Uterus (tissue), 4 donors: ENCODE results near the gene CHCHD3. TPM values are rescaled to one million over a fixed set of nuclear protein-coding genes. Genes with fewer than 3 reads are reported as not detected.

Experiments used
- DNase-seq, 2 donors: peaks; one replicate each; pipeline ENCODE4 v3.0.0-alpha.2; 2019 to 2020
- H3K27ac ChIP-seq, 2 donors: fragments of 200-600 bp; sonication (generic); 1 replicate in 1 of 2; 2 replicates in 1 of 2; pipeline ENCODE4 v1.5.1; 2016 to 2018
- H3K27me3 ChIP-seq, 2 donors: fragments of 200-600 bp; sonication (generic); one replicate each; pipeline ENCODE4 v1.5.1; 2018 to 2019; ENCODE audit warnings: control low read depth in 1 of 2
- H3K36me3 ChIP-seq, 2 donors: fragments of 200-600 bp; sonication (generic); one replicate each; pipeline ENCODE4 v1.5.1; 2019; ENCODE audit warnings: control low read depth in 1 of 2
- H3K4me1 ChIP-seq, 2 donors: fragments of 200-600 bp; sonication (generic); one replicate each; pipeline ENCODE4 v1.5.1; 2018 to 2019; ENCODE audit warnings: control low read depth in 1 of 2
- H3K4me3 ChIP-seq, 2 donors: fragments of 200-600 bp; sonication (generic); 1 replicate in 1 of 2; 2 replicates in 1 of 2; pipeline ENCODE4 v1.5.1; 2018 to 2019; ENCODE audit warnings: mild to moderate bottlenecking in 1 of 2
- H3K9me3 ChIP-seq, 2 donors: fragments of 200-600 bp; sonication (generic); one replicate each; pipeline ENCODE4 v1.5.1; 2019; ENCODE audit warnings: control low read depth in 1 of 2
- POLR2A ChIP-seq, 2 donors: fragments of 450-650 bp; IDR thresholded peaks; one replicate each; pipeline ENCODE4 v1.6.1; 2016; ENCODE audit warnings: antibody characterized with exemption in 2 of 2, mild to moderate bottlenecking in 1 of 2, moderate library complexity in 1 of 2
- intact Hi-C: fragments of 100-400 bp; cut with DNase I; formaldehyde crosslinking; loops from one replicate; pipeline ENCODE4 v1.15.1; 2023; ENCODE audit warnings: low total_unique reads
- total RNA-seq, 4 donors: library from RNA; depleted of rRNA in 3 of 4; stranded (reverse); fragments of >200 nt in 3 of 4; gene quantifications; one replicate each; pipeline versions ENCODE4 v1.1.0 to v1.2.4, GENCODE V29; 2014 to 2023
- TF ChIP-seq, protein P1 (sequence below), 4 experiments: fragments of 200-600 bp in 2 of 4; fragments of 450-650 bp in 2 of 4; sonication (generic) in 2 of 4; IDR thresholded peaks; one replicate each; pipeline ENCODE4 v1.5.1; 2016 to 2019; ENCODE audit warnings: antibody characterized with exemption in 4 of 4, mild to moderate bottlenecking in 2 of 4, moderate library complexity in 1 of 4
- donor health status: DM: yes; HTN: yes; CAD: no.

The CHCHD3 gene
- total RNA-seq, 4 donors from 2014 or later, result 43.5 to 61.0 (median 47.6) TPM

DNA sequence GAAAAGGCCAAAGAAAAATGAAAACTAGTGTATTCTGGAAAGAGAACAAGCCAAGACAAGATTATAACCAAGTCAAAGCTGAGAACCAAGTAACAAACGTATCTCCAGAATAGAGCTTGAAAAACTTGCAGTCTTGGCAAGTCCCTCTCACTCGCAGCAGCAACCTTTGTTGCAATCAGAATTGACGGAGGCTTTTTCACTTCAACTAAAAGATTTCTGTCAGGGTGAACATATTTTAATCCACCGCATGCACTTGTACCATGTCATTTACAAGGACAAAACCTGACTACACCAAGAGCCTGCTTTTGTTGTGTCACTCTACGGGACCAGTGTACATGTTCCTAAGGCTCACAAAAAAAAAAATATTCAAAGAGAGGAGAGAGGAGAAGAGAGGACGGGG lies 122.0 kb downstream of the CHCHD3 start:
- H3K27ac ChIP-seq, result no peak overlapping the region
- no peak for DNase-seq
- H3K4me3 ChIP-seq, result no peak overlapping the region
- TF ChIP-seq POLR2A (IDR thresholded peaks at IDR 0.05), result no peak
- TF ChIP-seq, protein P1, sequence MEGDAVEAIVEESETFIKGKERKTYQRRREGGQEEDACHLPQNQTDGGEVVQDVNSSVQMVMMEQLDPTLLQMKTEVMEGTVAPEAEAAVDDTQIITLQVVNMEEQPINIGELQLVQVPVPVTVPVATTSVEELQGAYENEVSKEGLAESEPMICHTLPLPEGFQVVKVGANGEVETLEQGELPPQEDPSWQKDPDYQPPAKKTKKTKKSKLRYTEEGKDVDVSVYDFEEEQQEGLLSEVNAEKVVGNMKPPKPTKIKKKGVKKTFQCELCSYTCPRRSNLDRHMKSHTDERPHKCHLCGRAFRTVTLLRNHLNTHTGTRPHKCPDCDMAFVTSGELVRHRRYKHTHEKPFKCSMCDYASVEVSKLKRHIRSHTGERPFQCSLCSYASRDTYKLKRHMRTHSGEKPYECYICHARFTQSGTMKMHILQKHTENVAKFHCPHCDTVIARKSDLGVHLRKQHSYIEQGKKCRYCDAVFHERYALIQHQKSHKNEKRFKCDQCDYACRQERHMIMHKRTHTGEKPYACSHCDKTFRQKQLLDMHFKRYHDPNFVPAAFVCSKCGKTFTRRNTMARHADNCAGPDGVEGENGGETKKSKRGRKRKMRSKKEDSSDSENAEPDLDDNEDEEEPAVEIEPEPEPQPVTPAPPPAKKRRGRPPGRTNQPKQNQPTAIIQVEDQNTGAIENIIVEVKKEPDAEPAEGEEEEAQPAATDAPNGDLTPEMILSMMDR (IDR thresholded peaks at IDR 0.05), result no peak
- no peaks in the 10 kb centered on the region for H3K9me3 ChIP-seq
- H3K27me3 ChIP-seq, result no peaks in the 10 kb centered on the region
- no peaks in the 10 kb centered on the region for H3K36me3 ChIP-seq
- intact Hi-C loops, result no loop called here
- H3K4me1 ChIP-seq, result no peaks in the 10 kb centered on the region

DNA sequence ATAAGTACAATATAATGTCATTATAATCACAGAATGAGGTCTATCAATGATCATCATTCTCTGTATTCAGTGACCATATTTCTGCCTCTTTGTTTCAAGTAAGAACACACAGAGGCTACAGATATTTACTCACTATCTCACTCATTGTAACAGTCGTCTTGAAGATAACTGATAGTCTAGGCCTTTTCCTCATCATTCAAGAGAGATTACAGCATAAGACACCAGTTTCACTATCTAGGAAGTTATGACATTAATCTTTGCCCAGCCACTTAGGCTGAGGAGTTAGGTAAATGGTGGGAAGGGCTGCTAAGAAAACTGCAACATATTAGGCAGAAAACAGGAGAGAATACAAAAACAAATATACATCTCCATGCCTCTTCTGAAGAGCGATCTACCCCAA lies 125.3 kb downstream of the CHCHD3 start:
- H3K27ac ChIP-seq, result no peak overlapping the region
- no peaks in the 10 kb centered on the region for H3K36me3 ChIP-seq
- no peak for TF ChIP-seq POLR2A (IDR thresholded peaks at IDR 0.05)
- TF ChIP-seq, protein P1 (IDR thresholded peaks at IDR 0.05), result no peak
- no peaks in the 10 kb centered on the region for H3K9me3 ChIP-seq
- H3K4me3 ChIP-seq, result no peak overlapping the region
- intact Hi-C loops, result no loop called here
- H3K27me3 ChIP-seq, result no peaks in the 10 kb centered on the region
- no peaks in the 10 kb centered on the region for H3K4me1 ChIP-seq
- DNase-seq, result no peak

DNA sequence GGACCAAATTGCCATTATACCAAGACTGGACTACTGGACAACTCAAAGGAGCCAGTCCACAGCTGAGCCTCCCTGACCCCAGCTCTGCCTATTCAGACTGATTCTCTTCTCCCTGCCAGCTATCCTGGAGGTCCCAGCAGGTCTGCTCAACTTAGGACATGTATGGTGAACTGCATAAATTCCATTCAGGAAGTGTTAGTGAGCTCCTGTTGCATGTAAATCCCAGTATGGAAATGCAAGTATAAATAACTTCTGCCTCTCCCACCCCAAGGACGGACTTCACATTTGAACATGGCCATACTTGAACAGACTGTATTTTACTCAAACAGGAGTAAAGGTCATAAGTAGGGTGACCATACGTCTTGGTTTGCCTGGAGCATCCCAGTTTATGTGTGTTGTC lies 128.4 kb downstream of the CHCHD3 start:
- Histone ChIP-seq H3K27ac (no peak overlapping the region), H3K9me3 (no peaks in the 10 kb centered on the region), H3K4me3 (no peak overlapping the region), H3K27me3 (no peaks in the 10 kb centered on the region), H3K36me3 (no peaks in the 10 kb centered on the region), H3K4me1 (no peaks in the 10 kb centered on the region)
- intact Hi-C loops, result no loop called here
- TF ChIP-seq POLR2A (IDR thresholded peaks at IDR 0.05), result no peak
- TF ChIP-seq, protein P1 (IDR thresholded peaks at IDR 0.05), result no peak
- no peak for DNase-seq

DNA sequence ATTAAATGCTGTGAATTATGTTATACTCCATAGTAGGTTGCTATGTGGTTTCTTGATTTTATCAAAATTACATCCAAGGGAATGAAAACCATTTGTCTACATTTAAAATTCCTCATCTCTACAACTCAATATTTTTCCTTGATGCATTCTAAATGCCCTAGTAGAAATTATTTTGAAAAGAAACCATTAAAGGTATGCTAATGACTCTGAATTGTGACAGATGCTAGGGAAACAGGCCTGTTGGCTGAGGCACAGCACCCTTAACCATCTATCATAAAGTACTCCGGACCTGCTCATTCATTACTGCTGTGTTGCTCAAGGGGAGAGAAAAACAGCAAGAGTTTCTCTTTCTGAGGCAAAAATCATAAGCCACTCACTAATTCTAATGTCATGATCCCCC lies 131.2 kb downstream of the CHCHD3 start:
- intact Hi-C loops, result no loop called here
- Histone ChIP-seq H3K27me3 (no peaks in the 10 kb centered on the region), H3K36me3 (no peaks in the 10 kb centered on the region), H3K27ac (no peak overlapping the region), H3K9me3 (no peaks in the 10 kb centered on the region), H3K4me1 (no peaks in the 10 kb centered on the region), H3K4me3 (no peak overlapping the region)
- DNase-seq, result no peak
- TF ChIP-seq, protein P1 (IDR thresholded peaks at IDR 0.05), result no peak
- TF ChIP-seq POLR2A (IDR thresholded peaks at IDR 0.05), result no peak

DNA sequence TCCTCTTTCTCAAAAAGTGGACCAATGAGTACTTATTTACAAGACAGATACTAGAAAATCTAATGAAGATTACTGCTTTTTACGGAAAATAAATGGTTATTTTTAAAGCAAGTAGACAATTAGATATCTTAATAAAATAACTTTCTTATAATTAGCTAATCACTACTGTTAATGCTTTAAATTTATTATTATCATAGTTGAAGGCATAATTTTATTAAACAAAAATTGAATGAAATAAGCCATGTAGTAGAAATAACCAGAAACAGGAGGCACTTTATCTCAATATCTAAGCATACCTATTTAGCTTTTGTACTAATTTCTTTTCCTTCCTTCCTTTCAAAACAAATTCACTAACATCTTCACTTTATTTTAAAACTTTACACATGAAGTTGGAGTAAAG lies 134.9 kb downstream of the CHCHD3 start:
- Histone ChIP-seq H3K4me1 (no peaks in the 10 kb centered on the region), H3K27ac (no peak overlapping the region), H3K36me3 (no peaks in the 10 kb centered on the region), H3K27me3 (no peaks in the 10 kb centered on the region), H3K9me3 (no peaks in the 10 kb centered on the region), H3K4me3 (no peak overlapping the region)
- intact Hi-C loops, result no loop called here
- DNase-seq, result no peak
- no peak for TF ChIP-seq POLR2A (IDR thresholded peaks at IDR 0.05)
- TF ChIP-seq, protein P1 (IDR thresholded peaks at IDR 0.05), result no peak
